Lower leg skin (tissue), 4 donors: ENCODE data around the gene ANP32B. TPM values are rescaled to one million over a fixed set of nuclear protein-coding genes. Genes with fewer than 3 reads are reported as not detected.

Experiments
- DNase-seq, 2 donors: peaks; one replicate each; pipeline ENCODE4 v3.0.0-alpha.2; 2019; ENCODE audit warnings: low spot score in 2 of 2
- H3K4me3 ChIP-seq: fragments of 200-600 bp; sonication (generic); 2 replicates; pipeline ENCODE4 v1.5.1; 2017; ENCODE audit warnings: mild to moderate bottlenecking, low read depth; ENCODE audit not compliant: poor library complexity, severe bottlenecking
- POLR2A ChIP-seq, 2 donors: fragments of 450-650 bp; IDR thresholded peaks; one replicate each; pipeline ENCODE4 v1.6.1; 2016 to 2017; ENCODE audit warnings: antibody characterized with exemption in 2 of 2, mild to moderate bottlenecking in 1 of 2, moderate library complexity in 1 of 2
- WGBS, 2 donors: methylation state at CpG; one replicate each; pipeline ENCODE4 v1.1.5; 2018; 5-methylcytosine and 5-hydroxymethylcytosine counted together
- intact Hi-C: fragments of 100-400 bp; cut with DNase I; formaldehyde crosslinking; loops from one replicate; pipeline ENCODE4 v1.15.0; 2023; ENCODE audit warnings: low total_unique reads
- total RNA-seq, 4 donors: library from RNA; depleted of rRNA; stranded (reverse); fragments of >200 nt; gene quantifications; one replicate each; pipeline ENCODE4 v1.1.0, GENCODE V29; 2016

The ANP32B gene
- total RNA-seq, 4 donors from 2014 or later, result 27.4 to 56.3 (median 39.0) TPM

- intact Hi-C loops, result no loop called here
- peak in 1 of 2 donors; percentile 0 for DNase-seq
- 78 to 87% methylated on average over 8 of the region's 8 CpGs for WGBS, 2 donors
- H3K4me3 ChIP-seq, result no peak overlapping the region
- no peak for TF ChIP-seq POLR2A (IDR thresholded peaks at IDR 0.05)
These were observed 81.7 kb downstream of the ANP32B start for GRCh38 chr9:98064623-98065392.

Other genes with a start within 250 kb of the ANP32B start
- 1 to 10 TPM in 3 of 4 donors, under 1 TPM in 1; 0.27 to 2.9 (median 1.6) TPM for gene FOXE1, start 130.1 kb upstream of the ANP32B start, total RNA-seq
- gene TRMO, start 60.8 kb upstream of the ANP32B start, total RNA-seq, result 10 to 100 TPM; 28.6 to 51.6 (median 38.7) TPM
- gene HEMGN, start 45.2 kb upstream of the ANP32B start, total RNA-seq, result under 1 TPM in 1 of 4 donors, not detected in 3; 0.08 TPM
- 10 to 100 TPM; 26.5 to 46.0 (median 40.5) TPM for gene NANS, start 73.4 kb downstream of the ANP32B start, total RNA-seq
- 10 to 100 TPM; 12.0 to 17.5 (median 16.3) TPM for gene TRIM14, start 135.9 kb downstream of the ANP32B start, total RNA-seq
- gene CORO2A, start 209.3 kb downstream of the ANP32B start, total RNA-seq, result 10 to 100 TPM; 20.8 to 31.4 (median 25.4) TPM